ENCODE results near the gene RAB22A.
A peak's percentile ranks its signal among the peaks of the same experiment; 100 is the strongest.

The RAB22A gene

DNA sequence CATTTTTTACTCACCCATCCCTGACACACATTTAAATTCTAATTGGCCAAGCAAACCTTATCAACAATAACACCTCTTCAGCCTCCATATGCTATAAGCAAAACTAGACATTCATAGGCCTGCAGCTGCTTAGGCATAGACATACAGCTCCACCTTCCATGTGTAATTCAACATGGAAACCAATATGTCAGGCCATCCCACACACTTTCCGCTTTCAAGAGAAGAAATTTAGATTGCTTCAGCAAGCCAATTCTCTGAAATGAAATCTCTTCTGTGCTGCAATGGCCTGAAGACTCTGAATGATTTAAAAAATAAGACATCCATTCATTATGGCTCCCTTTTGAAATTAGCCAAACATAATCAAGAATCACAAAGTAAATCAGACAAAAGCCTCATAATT is 4.5 kb upstream of the RAB22A start:
- no peak for DNase-seq

DNA sequence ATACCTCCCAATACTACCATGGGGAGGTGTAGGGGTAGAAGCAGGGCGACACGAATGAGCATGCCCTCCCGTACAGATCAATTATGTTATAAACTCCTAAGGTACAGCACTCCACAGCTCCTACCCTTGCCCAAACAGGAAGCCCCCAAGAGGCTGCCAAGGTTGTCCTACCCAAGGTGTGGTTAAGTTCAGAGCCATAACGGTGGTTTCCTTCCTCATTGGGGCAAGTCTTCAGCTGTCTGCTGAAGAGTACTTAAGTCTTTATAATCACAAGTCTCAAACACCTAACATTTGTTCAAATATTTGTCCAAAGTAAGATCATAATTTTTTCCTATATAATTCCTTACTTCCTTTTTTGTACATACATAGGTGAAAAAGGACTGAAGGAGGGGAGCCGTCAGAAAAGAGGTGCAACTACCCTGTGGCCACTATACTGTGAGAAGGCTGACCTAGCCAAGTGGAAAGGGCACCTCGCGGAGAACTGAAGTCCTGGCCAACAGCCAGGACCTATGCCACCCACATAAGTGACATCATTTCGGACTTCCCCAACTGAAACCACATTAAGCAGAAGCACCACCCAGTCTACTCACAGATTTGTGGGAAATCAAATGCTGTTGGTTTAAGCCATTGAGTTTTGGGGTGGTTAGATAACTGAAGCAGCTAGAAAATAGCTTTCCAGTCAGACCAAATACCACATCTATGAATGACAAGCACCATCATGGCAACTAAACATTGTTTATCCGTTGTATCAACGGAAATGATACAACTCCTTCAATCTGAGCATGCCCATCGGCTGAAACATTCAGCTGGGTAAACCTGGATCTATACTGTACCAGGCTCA is 2.9 kb upstream of the RAB22A start:
- DNase-seq, result peak; percentile 47

DNA sequence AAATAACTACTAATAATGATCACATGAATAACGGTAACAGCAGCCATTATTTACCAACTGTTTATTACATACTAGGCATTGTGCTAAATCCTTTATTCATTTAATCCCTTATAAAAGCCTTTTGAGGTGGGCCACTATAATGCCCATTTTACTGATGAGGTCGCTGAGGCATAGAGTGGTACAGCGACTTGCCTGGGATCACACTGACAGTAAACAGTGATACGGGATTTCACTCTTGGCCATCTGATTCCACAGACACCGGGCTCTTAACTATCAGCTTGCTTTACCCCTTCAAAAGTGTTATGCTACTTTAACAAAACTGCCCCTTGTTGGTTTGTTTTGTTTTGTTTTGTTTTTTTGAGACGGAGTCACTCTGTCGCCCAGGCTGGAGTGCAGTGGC is 2.2 kb upstream of the RAB22A start:
- DNase-seq, result no peak

DNA sequence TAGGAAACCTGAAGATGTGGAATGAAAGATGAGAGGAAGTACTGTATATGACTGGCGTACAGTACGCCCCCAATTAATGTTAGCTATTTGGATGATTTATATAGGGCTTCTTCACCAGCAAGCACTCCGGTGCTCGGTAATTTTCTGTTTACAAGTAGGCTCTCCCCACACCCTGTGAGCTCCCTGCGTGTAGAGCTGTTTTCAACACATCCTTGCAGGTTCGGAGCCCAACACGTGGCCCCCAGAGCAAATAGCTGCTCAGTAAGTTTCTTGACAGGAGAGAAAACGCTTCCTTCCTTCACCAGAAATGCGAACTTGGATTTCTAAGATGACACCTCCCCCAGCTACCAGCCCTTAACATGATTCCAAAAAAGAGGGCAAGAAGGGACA is 1.2 kb upstream of the RAB22A start:
- DNase-seq, result no peak

DNA sequence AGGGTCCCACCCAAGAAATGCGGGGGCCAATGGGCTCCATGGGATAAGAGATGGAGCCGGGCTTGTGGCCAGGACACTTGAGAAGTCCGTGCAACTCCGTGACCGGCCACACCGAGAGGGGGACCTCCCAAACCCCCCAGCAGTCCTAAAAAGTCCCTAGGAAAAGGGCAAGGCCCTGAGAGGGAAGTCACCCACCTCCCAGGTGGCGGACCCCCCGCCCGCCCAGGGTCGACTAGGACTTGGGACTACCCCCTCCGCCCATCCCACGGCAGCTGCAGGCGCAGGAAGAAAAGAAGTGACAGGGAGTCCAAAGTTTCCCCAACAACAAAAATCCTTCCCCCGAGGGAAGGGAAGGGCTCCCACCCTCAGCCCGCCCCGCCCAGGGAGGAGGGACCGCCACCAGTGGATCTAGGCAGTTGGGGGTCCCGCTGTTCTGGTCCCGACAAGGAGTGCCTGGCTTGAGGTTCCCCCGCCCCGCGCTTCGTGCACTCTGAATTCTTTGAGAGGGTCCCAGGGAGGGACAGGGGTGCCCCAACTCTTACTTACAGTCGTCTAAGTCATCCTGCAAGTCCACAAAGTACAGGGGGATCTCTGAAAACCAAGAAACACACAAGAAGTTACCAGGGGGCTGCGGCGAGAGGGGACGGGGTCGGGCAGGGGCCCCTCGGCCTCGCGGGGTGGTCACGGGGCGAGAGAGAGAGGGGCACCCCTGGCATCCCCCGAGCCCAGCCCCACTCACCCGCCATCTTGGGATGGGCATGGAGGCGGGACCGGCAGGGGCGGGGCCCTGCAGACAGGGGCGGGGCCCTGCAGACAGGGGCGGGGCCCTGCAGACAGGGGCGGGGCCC is 611 bp upstream of the RAB22A start:
- DNase-seq, result peak; percentile 36

DNA sequence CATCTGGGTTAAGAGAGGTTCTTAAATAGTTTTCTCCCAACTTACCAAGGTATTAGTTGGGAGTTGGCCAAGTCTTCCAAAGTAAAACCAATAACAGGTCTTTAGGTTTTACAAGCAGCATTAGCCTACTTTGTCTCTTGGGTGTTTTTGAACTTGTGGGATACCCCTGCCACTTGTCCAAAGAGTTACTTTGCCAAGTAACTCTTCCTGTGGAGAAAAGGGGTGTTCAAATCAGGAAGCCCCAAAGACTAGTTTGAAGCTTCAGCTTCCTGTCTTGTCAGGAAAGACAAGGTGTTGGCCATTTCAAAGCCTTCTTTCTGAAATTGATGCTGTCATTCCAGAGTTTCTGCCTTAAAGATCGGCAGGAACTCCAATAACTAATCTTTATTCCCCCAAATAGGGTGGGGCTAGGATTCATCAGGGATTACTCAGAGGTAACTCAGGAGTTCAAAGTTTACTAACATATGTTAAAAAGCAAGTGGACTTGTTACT is 822 bp downstream of the RAB22A start:
- DNase-seq, result no peak

DNA sequence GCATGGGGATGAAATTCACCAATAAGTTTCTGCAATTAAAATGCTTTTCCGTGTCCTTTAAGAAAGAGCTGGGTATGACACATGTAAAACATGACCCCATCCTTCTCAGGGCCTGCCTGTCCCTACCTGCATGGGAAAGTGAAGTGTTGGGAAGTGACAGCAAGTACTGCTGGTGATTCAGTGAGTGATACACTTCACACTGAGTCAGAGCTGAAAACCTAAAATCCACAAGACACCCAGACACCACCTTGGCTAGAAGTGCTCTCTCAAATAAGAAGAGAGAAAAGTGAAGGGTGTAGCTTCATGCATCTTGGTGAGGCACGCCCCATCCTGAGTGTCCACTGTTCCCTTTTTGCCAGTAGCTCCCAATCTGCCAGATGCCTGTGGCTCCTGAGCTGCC is 3.3 kb downstream of the RAB22A start:
- no peak for DNase-seq

DNA sequence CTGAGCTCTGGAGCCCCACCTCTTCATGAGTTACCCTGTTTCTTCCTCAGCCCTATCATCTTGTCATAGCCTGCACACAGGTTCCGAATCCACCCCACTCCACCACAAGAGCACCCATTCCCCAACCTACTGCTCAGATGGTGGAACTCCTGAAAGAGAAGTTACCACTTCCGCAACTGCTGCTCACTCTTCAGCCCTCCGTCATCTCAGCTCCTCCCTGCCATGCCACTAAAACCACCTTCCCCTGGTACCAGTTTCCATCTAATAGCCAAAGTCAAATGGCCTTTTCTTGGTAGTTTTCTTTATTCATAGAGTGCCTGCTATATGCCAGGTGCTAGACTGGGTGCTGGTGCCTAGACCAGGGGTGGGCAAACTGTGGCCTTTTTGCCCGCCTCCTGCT is 3.9 kb downstream of the RAB22A start:
- DNase-seq, result no peak

DNA sequence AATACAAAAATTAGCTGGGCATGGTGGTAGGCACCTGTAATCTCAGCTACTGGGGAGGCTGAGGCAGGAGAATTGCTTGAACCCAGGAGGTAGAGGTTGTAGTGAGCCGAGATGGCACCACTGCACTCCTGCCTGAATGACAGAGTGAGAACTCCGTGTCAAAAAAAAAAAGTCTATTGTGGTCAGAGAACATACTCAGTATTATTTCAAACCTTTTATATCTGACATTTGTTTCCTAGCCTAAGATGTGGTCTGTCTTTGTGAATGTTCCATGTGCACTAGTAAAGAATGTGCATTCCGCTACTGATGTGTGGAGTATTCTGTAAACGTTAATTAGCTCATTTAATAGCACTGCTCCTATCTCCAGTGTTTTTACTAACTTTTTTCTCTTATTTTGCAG is 11.7 kb downstream of the RAB22A start:
- DNase-seq, result no peak

DNA sequence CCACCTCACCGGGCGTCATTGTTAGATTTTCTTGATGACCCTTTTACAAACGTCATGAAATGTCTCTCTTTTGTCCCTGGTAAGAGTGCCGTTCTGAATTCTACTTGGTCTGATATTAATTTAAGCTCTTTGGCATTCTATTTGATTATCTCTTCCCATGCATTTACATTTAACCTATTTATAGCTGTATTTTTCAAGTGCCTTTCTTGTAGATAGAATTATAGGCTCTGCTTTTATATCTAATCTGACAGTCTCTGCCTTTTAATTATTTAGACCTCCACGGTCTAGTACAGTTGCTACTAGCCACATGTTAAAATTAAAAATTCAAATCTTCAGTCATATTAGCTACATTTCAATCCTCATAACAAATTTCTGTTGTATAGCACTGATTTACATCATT is 12.6 kb downstream of the RAB22A start:
- DNase-seq, result no peak

DNA sequence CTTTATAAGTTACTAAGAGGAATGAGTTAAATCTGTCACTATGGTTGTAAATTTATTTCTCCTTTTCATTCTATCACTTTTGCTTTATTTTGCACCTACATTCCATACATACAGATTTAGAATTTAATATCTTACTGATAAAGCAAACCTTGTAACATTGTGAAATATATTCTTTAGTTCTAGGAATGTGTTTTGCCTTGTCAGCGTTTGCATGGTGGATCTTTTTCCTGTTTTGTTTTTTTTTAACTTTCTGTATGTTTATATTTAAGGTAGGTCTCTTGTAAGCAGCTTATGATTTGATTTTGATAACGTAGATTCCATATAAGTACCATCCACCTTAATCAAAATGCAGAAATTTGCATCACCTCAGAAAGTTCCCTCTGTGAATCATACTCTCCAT is 16.4 kb downstream of the RAB22A start:
- no peak for DNase-seq

DNA sequence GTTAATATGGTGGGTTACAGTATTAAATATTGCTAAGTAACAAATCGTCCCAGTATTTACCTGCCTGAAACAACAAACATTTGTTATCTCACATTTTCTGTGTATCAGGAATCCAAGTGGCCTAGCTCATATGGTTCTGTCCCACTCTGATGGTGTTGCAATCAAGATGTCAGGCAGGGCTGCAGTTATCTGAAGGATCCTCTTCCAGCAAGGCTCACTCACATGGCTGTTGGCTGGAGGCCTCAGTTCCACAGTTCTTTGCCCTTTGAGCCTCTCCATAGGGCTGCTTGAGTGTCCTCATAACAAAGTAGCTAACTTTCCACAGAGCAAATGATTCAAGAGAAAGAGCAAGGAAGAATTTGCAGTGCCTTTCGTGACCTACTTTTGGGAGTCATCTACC is 17.7 kb downstream of the RAB22A start:
- DNase-seq, result no peak

DNA sequence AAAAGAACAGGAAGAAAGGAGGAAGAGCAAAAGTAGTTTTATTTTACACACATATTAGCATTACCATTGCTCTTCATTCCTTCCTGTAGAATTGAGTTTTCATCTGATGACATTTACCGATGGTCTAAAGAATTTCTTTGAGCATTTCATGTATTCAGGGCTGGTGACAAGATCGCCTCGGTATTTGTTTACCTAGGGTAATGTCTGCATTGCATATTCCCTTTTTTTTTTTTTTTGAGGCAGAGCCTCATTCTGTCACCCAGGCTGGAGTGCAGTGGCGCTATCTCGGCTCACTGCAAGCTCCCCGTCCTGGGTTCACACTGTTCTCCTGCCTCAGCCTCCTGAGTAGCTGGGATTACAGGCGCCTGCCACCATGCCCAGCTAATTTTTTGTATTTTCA is 19.3 kb downstream of the RAB22A start:
- DNase-seq, result no peak

DNA sequence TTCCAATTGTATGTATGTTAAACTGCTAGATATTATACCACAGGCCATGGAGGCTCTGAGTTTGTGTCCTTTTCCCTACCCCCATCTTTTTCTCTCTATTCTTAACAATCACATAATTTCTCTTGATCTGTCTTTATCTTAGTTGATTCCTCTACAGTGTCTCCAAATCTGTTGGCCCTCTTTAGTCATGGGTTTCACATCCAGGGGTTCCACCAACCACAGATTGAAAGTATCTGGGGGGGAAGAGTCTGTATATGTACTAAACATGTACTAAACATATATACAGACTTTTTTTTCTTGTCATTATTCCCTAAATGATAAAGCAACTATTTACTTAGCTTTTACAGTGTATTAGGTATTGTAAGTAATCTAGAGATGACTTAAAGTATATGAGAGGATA is 20.2 kb downstream of the RAB22A start:
- DNase-seq, result no peak

DNA sequence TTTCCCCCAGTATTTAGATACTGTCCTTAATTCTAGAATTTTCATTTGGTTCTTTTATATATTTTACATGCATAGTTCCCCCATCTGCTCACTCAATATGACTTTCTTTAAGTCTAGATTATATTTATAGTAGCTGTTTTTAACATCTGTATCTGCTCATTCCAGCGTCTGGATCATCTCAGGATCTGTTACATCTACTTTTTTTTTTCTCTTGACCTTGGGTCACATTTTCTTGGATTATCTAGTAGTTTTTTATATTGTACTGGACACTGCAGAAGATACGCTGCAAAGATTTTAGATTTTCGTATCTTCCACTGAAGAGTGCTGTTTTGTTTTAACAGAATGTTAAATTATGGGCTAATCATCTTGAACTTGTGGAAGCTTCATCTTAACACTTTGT is 20.7 kb downstream of the RAB22A start:
- DNase-seq, result no peak

DNA sequence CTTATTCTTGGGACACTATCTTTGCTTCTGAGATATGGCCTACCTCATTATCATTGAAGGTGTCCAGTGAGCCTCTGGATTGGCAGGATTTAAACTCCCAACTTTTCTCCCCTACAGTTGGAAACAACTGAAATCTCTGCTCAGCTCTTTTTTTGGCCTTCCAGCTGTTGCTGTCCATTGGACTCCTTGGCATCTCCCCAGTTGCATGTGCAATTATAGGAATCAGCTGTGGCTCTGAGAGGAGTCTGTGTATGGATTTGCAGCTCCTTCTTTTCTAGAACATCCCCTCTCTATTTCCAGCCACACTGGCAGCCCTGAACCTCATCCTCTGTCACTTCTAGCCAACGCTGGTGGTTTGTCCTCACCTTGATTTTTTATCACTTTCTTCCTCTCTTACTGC is 21.2 kb downstream of the RAB22A start:
- DNase-seq, result no peak

DNA sequence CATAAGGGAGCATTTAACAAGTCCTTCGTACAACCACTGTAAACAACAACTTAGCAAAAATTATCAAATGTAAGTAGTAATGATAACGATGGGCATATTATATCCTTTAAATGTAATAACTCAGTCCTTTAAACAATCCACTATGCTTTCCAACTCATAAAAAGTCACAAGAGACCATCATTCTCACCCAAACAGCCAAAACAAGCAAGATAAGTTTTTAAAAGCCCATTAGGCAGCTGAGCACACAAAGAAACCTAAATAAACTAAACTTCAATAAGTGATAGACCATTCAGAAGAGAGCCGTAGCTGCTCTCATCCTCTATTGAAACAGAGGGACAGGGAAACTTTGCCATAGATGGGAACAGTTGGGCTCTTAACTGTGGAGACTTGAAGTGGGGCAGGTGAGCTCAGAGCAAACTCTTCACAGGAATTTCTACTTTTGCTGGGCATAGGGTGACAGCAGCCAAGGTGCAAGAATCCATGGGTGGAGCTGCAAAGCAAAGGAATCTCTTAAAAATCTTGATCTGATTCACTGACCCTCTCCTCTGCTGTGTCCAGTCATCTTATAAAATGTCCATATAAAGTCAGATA is 22.5 kb downstream of the RAB22A start:
- DNase-seq, result no peak

DNA sequence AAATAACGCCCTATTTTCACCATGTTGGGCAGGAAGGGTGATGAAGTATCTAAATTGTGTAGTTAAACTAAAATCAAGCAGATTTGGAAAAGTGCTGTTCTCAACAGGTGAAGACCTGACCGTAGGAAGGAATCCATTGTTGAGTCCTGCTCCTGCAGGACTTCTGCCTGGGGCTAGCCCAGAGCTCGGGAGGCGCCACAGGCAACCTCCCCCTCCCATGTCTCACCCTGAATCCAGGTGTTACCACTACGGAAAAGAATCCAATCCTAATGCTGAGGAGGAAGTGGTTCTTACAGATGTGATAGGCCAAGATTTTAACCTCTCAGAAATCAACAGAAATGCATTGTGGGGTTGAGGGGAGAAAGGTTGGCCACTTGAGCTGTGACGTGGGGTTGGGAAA is 30.2 kb downstream of the RAB22A start:
- DNase-seq, result no peak

DNA sequence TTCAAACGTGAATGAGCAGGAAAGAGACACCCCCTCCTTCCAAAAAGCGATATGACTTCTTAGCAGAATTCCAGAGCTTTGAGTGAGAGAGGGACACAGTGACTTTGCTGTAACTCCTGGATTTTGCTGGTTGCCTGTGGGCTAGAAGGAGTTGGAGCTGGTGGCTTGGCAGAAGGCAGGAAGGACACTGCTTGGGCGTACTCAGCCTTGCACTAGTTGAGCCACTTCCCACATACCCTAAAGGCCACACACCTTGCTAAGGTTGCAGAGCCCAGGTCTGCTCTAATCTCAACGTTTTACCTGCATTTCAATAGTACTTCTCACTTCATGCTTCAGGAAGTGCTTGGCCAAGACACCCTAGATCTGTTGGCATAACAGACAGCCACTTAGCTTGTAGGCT is 30.6 kb downstream of the RAB22A start:
- no peak for DNase-seq

DNA sequence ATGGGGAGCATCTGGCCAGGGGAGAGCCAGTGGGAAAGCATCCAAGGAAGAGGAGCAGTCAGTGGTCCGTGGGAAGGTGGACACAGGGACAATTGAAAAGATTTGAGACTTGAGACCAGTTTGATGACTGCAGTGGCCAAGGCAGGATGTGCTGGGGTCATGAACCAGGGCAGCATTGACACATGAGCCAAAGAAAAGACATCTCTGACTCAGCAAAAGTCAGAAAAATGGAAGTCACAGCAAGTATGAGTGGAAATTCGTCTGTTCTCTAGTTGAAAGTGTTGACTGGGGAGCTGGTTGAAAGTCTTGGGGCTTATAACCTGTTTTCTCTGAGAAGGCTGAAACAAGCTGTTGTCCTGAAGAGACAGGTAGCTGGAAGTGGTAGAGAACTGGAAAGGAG is 31.3 kb downstream of the RAB22A start:
- no peak for DNase-seq

DNA sequence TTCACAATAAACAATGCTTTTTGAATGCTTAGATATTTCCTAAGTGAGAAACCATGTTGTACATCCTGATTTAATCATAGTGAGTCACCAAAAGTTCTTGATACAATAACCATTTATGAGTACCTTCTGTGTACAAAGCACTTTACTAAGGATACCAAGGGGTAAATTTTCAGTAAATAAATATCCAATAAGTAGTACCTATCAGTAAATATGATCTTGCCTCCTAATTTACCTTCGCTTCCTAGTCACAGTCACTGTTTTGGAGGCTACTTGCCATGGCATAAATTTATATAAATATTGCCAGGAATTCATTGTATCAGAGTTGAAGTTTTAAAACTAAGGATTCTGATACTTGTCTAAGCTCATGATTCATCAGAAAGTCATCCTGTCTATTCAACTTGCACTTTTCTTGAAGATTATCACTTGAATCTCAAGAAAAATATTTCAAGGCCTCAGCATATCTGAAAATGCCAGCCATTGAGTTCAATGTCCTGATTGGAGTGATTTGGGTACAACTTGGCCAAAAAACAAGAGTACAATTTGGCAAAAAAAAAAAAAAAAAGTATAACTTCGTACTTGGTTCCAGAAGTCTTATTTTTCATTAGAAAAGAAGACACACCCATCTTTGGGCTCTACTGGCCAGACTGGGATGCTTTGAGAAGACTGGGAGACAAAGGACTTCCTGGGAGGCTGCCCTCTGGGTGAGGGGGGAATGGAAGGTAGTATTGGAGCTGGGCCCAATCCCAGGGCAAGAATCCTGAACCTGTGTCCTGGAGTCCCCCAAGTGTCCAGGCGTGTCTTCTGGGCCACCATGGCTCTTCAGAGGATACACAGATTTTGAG is 32.8 kb downstream of the RAB22A start:
- DNase-seq, result no peak

DNA sequence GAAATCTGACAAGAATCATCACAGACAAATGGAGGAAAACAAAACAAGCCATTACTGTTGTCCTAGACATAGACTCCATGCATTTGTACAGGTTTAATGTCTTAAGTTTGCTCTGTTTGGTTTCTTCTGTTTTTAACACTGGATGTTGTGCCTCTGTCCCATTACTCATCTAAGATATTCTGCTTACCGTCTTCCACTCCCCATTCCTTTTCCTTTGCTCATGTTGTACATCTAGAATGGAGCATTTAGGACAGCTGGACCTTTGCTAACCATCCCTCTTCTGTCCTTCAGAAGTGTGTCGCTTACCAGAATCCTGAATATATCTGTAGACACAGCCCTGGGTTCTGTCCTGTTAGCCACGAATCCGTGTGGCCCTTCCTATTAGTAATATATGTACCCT is 35.2 kb downstream of the RAB22A start:
- DNase-seq, result no peak

DNA sequence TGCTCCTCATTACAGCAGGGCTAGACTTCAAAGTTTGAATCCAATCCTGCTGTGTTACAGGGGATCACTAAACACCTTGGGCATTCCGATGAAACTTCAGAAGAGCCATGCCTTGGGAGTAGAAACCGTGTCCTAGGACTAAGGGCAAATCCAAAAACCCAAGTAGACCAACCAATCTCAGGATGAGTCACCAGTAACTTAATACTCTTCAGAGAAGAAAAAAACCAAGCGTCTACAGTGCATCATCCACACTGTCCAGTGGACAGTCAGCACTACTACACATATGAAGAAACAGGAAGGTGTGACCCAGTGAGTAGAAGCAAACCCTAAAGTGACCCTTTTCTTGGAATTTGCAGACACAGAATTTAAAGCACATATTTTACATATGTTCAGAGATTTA is 40.1 kb downstream of the RAB22A start:
- no peak for DNase-seq
